ENCODE results near the gene C17orf107. TPM values are rescaled to one million over a fixed set of nuclear protein-coding genes. Genes with fewer than 3 reads are reported as not detected.

Gene C17orf107
- polyA plus RNA-seq, 1 donor from 2014 or later: 0.45 TPM

GRCh38 chr17:4919511-4920047, 20.2 kb downstream of the C17orf107 start:
- no peaks in the 10 kb centered on the region for H3K36me3 ChIP-seq (ENCODE audit: insufficient read depth, low read length)
- H3K4me2 ChIP-seq (ENCODE audit: low read length): no peak overlapping the region
- no peaks in the 10 kb centered on the region for H3F3A ChIP-seq (ENCODE audit: insufficient read depth, low read length, poor library complexity, severe bottlenecking)
- H3K9ac ChIP-seq (ENCODE audit: low read length): no peak overlapping the region
- H3K27ac ChIP-seq (ENCODE audit: low read length): no peak overlapping the region
- TF ChIP-seq RAD21 (conservative IDR thresholded peaks at IDR 0.05): no peak
- TF ChIP-seq, protein P1, sequence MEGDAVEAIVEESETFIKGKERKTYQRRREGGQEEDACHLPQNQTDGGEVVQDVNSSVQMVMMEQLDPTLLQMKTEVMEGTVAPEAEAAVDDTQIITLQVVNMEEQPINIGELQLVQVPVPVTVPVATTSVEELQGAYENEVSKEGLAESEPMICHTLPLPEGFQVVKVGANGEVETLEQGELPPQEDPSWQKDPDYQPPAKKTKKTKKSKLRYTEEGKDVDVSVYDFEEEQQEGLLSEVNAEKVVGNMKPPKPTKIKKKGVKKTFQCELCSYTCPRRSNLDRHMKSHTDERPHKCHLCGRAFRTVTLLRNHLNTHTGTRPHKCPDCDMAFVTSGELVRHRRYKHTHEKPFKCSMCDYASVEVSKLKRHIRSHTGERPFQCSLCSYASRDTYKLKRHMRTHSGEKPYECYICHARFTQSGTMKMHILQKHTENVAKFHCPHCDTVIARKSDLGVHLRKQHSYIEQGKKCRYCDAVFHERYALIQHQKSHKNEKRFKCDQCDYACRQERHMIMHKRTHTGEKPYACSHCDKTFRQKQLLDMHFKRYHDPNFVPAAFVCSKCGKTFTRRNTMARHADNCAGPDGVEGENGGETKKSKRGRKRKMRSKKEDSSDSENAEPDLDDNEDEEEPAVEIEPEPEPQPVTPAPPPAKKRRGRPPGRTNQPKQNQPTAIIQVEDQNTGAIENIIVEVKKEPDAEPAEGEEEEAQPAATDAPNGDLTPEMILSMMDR (IDR thresholded peaks at IDR 0.05; ENCODE audit: poor library complexity, severe bottlenecking): no peak
- TF ChIP-seq POLR2AphosphoS5 (IDR thresholded peaks at IDR 0.05): no peak
- TF ChIP-seq SMC3 (conservative IDR thresholded peaks at IDR 0.05; ENCODE audit: poor library complexity): no peak
- TF ChIP-seq EP300 (conservative IDR thresholded peaks at IDR 0.05; ENCODE audit: poor library complexity, severe bottlenecking): no peak
- TF ChIP-seq MXI1 (conservative IDR thresholded peaks at IDR 0.05; ENCODE audit: poor library complexity, severe bottlenecking): no peak
- no peak for TF ChIP-seq TAF1 (IDR thresholded peaks at IDR 0.05; ENCODE audit: low read depth)
- TF ChIP-seq, protein P2, sequence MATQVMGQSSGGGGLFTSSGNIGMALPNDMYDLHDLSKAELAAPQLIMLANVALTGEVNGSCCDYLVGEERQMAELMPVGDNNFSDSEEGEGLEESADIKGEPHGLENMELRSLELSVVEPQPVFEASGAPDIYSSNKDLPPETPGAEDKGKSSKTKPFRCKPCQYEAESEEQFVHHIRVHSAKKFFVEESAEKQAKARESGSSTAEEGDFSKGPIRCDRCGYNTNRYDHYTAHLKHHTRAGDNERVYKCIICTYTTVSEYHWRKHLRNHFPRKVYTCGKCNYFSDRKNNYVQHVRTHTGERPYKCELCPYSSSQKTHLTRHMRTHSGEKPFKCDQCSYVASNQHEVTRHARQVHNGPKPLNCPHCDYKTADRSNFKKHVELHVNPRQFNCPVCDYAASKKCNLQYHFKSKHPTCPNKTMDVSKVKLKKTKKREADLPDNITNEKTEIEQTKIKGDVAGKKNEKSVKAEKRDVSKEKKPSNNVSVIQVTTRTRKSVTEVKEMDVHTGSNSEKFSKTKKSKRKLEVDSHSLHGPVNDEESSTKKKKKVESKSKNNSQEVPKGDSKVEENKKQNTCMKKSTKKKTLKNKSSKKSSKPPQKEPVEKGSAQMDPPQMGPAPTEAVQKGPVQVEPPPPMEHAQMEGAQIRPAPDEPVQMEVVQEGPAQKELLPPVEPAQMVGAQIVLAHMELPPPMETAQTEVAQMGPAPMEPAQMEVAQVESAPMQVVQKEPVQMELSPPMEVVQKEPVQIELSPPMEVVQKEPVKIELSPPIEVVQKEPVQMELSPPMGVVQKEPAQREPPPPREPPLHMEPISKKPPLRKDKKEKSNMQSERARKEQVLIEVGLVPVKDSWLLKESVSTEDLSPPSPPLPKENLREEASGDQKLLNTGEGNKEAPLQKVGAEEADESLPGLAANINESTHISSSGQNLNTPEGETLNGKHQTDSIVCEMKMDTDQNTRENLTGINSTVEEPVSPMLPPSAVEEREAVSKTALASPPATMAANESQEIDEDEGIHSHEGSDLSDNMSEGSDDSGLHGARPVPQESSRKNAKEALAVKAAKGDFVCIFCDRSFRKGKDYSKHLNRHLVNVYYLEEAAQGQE (IDR thresholded peaks at IDR 0.05; ENCODE audit: borderline replicate concordance): no peak
- TF ChIP-seq EZH2 (IDR thresholded peaks at IDR 0.05; ENCODE audit: borderline replicate concordance, insufficient read depth, low read length, poor library complexity, severe bottlenecking): no peak
- no peaks in the 10 kb centered on the region for H3K79me2 ChIP-seq (replicated peaks; ENCODE audit: insufficient read depth, low read length)
- H3K9me2 ChIP-seq (ENCODE audit: insufficient read depth, low read length): no peaks in the 10 kb centered on the region
- H2AFZ ChIP-seq (ENCODE audit: low read depth, low read length): no peak overlapping the region
- no peaks in the 10 kb centered on the region for H3K27me3 ChIP-seq (ENCODE audit: insufficient read depth, low read depth, low read length)
- no peak overlapping the region for H3K4me3 ChIP-seq (ENCODE audit: low read length)
- H4K20me1 ChIP-seq (ENCODE audit: insufficient read depth): no peaks in the 10 kb centered on the region
- H3K9me3 ChIP-seq (ENCODE audit: low read length): no peaks in the 10 kb centered on the region

DNA sequence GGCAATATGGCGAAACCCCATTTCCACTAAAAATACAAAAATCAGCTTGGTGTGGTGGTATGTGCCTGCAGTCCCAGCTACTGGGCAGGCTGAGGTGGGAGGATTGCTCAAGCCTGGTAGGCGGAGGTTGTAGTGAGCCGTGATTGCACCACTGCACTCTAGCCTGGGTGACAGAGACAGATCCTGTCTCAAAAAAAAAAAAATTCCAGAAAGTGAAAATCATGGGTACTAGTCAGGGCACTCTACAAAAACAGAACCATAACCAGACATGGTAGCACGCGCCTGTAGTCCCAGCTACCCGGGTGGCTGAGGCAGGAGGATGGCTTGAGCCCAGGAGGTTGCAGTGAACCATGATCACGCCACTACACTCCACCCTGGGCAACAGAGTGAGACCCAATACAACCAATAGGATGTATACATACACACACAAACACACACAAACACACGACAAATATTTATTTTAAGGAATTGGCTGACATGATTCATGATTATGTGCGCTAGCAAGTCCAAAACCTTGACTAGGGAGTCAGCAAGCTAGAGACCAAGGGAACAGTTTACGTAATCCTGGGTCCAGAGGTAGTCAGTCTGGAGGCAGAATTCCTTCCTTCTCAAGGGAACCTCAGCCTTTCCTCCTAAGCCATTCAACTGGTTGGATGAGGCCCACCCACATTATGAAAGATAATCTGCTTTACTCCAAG, 21.2 kb downstream of the C17orf107 start:
- Histone ChIP-seq H3K27me3 (ENCODE audit: insufficient read depth, low read depth, low read length) (no peaks in the 10 kb centered on the region), H2AFZ (ENCODE audit: low read depth, low read length) (no peak overlapping the region), H3K4me2 (ENCODE audit: low read length) (no peak overlapping the region), H3K9me3 (ENCODE audit: low read length) (no peaks in the 10 kb centered on the region), H3F3A (ENCODE audit: insufficient read depth, low read length, poor library complexity, severe bottlenecking) (no peaks in the 10 kb centered on the region), H3K36me3 (ENCODE audit: insufficient read depth, low read length) (no peaks in the 10 kb centered on the region), H3K9me2 (ENCODE audit: insufficient read depth, low read length) (no peaks in the 10 kb centered on the region), H4K20me1 (ENCODE audit: insufficient read depth) (no peaks in the 10 kb centered on the region), H3K27ac (ENCODE audit: low read length) (no peak overlapping the region), H3K79me2 (replicated peaks; ENCODE audit: insufficient read depth, low read length) (no peaks in the 10 kb centered on the region), H3K9ac (ENCODE audit: low read length) (no peak overlapping the region), H3K4me3 (ENCODE audit: low read length) (no peak overlapping the region)
- TF ChIP-seq EZH2 (IDR thresholded peaks at IDR 0.05; ENCODE audit: borderline replicate concordance, insufficient read depth, low read length, poor library complexity, severe bottlenecking): no peak
- TF ChIP-seq MXI1 (conservative IDR thresholded peaks at IDR 0.05; ENCODE audit: poor library complexity, severe bottlenecking): no peak
- TF ChIP-seq SMC3 (conservative IDR thresholded peaks at IDR 0.05; ENCODE audit: poor library complexity): no peak
- no peak for TF ChIP-seq TAF1 (IDR thresholded peaks at IDR 0.05; ENCODE audit: low read depth)
- TF ChIP-seq POLR2AphosphoS5 (IDR thresholded peaks at IDR 0.05): no peak
- TF ChIP-seq RAD21 (conservative IDR thresholded peaks at IDR 0.05): no peak
- TF ChIP-seq, protein P2 (IDR thresholded peaks at IDR 0.05; ENCODE audit: borderline replicate concordance): no peak
- TF ChIP-seq, protein P1 (IDR thresholded peaks at IDR 0.05; ENCODE audit: poor library complexity, severe bottlenecking): no peak
- TF ChIP-seq EP300 (conservative IDR thresholded peaks at IDR 0.05; ENCODE audit: poor library complexity, severe bottlenecking): no peak

All from neural cell (in vitro differentiated cells).